HepG2 (cell line): ENCODE measurements around the gene BAMBI. TPM values are rescaled to one million over a fixed set of nuclear protein-coding genes. Genes with fewer than 3 reads are reported as not detected.
A peak's percentile ranks its signal among the peaks of the same experiment; 100 is the strongest.

Experiments
- E2F5 ChIP-seq: sonication (generic); formaldehyde crosslinking; conservative IDR thresholded peaks from 2 replicates; pipeline ENCODE4 v1.4.0; 2020; ENCODE audit warnings: missing genetic modification reagents
- ELF1 ChIP-seq: sonication (generic); formaldehyde crosslinking; IDR thresholded peaks from 2 replicates; pipeline ENCODE4 v1.4.0; 2020; ENCODE audit warnings: missing genetic modification reagents
- JUN ChIP-seq: sonication (generic); formaldehyde crosslinking; IDR thresholded peaks from 2 replicates; pipeline ENCODE4 v1.4.0; 2020; ENCODE audit warnings: mild to moderate bottlenecking, missing genetic modification reagents
- MLLT10 ChIP-seq: sonication (generic); formaldehyde crosslinking; IDR thresholded peaks from 2 replicates; pipeline ENCODE4 v1.4.0; 2020; ENCODE audit warnings: missing genetic modification reagents
- NFKBIZ ChIP-seq: IDR thresholded peaks from 2 replicates; pipeline ENCODE4 v1.6.1; 2018; ENCODE audit warnings: missing genetic modification reagents, missing compliant biosample characterization
- PCBP1 ChIP-seq: fragments of 200-400 bp; formaldehyde crosslinking; IDR thresholded peaks from 2 replicates; pipeline ENCODE4 v1.6.1; 2017; ENCODE audit warnings: mild to moderate bottlenecking, low read depth, low read length, borderline replicate concordance
- ZFP36L1 ChIP-seq: sonication (generic); formaldehyde crosslinking; IDR thresholded peaks from 2 replicates; pipeline ENCODE4 v1.8.0; 2022; ENCODE audit warnings: mild to moderate bottlenecking, missing genetic modification reagents, moderate library complexity
- ZNF17 ChIP-seq: sonication (generic); formaldehyde crosslinking; IDR thresholded peaks from 2 replicates; pipeline ENCODE4 v1.5.0; 2020; ENCODE audit warnings: mild to moderate bottlenecking, missing genetic modification reagents
- ZNF207 ChIP-seq: fragments of 450-650 bp; IDR thresholded peaks from 2 replicates; pipeline ENCODE4 v1.6.1; 2016; ENCODE audit warnings: antibody characterized with exemption, borderline replicate concordance
- ZNF253 ChIP-seq: sonication (generic); formaldehyde crosslinking; IDR thresholded peaks from 2 replicates; pipeline ENCODE4 v1.8.0; 2022; ENCODE audit warnings: mild to moderate bottlenecking, missing genetic modification reagents, borderline replicate concordance
- ZNF446 ChIP-seq: sonication (generic); formaldehyde crosslinking; IDR thresholded peaks from 2 replicates; pipeline ENCODE4 v1.5.0; 2020; ENCODE audit warnings: mild to moderate bottlenecking, missing genetic modification reagents
- ZNF572 ChIP-seq: sonication (generic); formaldehyde crosslinking; IDR thresholded peaks from 2 replicates; pipeline ENCODE4 v1.5.1; 2020; ENCODE audit warnings: mild to moderate bottlenecking, missing genetic modification reagents
- ZNF704 ChIP-seq: sonication (generic); formaldehyde crosslinking; IDR thresholded peaks from 2 replicates; pipeline ENCODE4 v1.8.1; 2023; ENCODE audit warnings: mild to moderate bottlenecking, inconsistent platforms, moderate library complexity, missing genetic modification reagents, borderline replicate concordance
- ZNF782 ChIP-seq: sonication (generic); formaldehyde crosslinking; IDR thresholded peaks from 2 replicates; pipeline ENCODE4 v1.4.0; 2020; ENCODE audit warnings: missing genetic modification reagents, mild to moderate bottlenecking, borderline replicate concordance
- polyA plus RNA-seq, 8 experiments: library from polyadenylated mRNA; depleted of rRNA in 3 of 8; stranded (reverse) in 7 of 8; unstranded in 1 of 8; fragments of >200 nt; fragmentation: Illumina TruSeq in 4 of 8; extraction: Trizol in 4 of 8; gene quantifications; 2 replicates each; pipeline versions ENCODE4 v1.2.1 to v1.2.3, GENCODE V29; 2011 to 2016; ENCODE audit warnings: low read depth in 4 of 8, missing spikeins in 1 of 8, mixed read lengths in 1 of 8; ENCODE audit not compliant: insufficient read depth in 1 of 8
- total RNA-seq, 5 experiments: library from RNA; depleted of rRNA; stranded (reverse); fragments of >200 nt; fragmentation: Illumina TruSeq; extraction: Trizol; gene quantifications; 2 replicates each; pipeline ENCODE4 v1.2.3, GENCODE V29; 2016; ENCODE audit warnings: low read depth in 1 of 5
- TF ChIP-seq, protein P1 (sequence below): sonication (generic); formaldehyde crosslinking; IDR thresholded peaks from 2 replicates; pipeline ENCODE4 v1.5.0; 2020; ENCODE audit warnings: missing genetic modification reagents
- TF ChIP-seq, protein P2 (sequence below): sonication (generic); formaldehyde crosslinking; IDR thresholded peaks from 2 replicates; pipeline ENCODE4 v1.4.0; 2020; ENCODE audit warnings: missing genetic modification reagents, borderline replicate concordance
- TF ChIP-seq, protein P3 (sequence below): sonication (generic); formaldehyde crosslinking; IDR thresholded peaks from 2 replicates; pipeline ENCODE4 v1.5.1; 2020; ENCODE audit warnings: missing genetic modification reagents, mild to moderate bottlenecking, borderline replicate concordance
- TF ChIP-seq, protein P4 (sequence below): sonication (generic); formaldehyde crosslinking; IDR thresholded peaks from 2 replicates; pipeline ENCODE4; 2020; ENCODE audit warnings: missing genetic modification reagents, mild to moderate bottlenecking, borderline replicate concordance

The BAMBI gene
- total and polyA plus RNA-seq, 2 of the 13 experiments (the other 11 are each of a cell fraction or from before 2014, with no cell fraction given): 12.0 to 23.6 TPM

DNA sequence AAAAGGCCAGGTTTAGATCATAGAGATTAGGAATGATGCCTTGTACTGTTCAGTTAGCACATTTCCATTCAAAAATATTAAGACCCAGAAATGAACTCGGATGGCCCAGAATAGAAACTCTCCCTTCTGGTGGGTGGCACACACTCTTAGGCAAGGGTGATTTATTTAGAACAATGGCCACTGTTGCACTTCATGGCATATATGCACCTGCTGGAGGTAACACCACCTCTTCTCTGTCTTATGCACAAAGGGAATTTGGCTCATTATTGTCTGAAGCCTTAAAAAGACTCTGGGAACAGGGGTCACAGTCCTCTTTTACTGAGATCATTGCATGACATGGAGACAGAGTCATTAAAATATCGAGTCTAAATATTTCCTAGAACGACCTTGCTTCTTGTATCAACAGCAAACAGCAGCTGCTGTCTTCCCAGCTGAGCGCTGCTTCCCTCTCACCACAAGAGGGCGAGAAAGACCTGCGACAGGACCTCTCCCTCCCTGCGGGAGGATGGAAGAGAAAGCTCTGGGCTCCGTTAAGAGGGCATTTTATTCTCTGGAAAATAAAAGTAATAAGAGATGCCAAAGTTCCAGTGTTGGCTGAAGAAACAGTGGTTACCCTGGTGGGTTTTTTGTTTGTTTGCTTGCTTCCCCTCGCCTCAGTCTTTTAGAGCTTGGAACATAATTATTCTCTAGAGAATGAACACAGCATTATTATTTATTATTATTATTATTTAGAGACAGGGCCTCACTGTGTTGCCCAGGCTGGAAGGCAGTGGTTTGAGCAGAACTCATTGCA lies 13.5 kb upstream of the BAMBI start (continued):
- TF ChIP-seq ZNF704 (CRISPR knock-in tag) (no peak), E2F5 (CRISPR knock-in tag) (no peak), ZNF207 (no peak), ZNF572 (CRISPR knock-in tag) (no peak), ZFP36L1 (CRISPR knock-in tag) (no peak), MLLT10 (CRISPR knock-in tag) (no peak), ELF1 (CRISPR knock-in tag) (0 out of 2 replicates have a peak, but pooled peaks have one; percentile 15), ZNF17 (CRISPR knock-in tag) (no peak), ZNF253 (CRISPR knock-in tag) (no peak), PCBP1 (no peak), NFKBIZ (CRISPR knock-in tag) (no peak), ZNF446 (CRISPR knock-in tag) (no peak), JUN (CRISPR knock-in tag) (no peak), ZNF782 (CRISPR knock-in tag) (no peak)
- TF ChIP-seq, protein P1, sequence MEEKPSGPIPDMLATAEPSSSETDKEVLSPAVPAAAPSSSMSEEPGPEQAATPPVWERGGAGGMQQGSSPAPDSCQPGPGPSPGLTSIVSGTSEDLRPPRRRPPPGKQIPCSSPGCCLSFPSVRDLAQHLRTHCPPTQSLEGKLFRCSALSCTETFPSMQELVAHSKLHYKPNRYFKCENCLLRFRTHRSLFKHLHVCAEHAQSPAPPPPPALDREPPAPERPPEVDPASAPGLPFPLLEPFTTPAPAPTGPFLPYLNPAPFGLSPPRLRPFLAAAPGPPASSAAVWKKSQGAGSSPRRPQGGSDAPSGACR (CRISPR knock-in tag): no peak
- TF ChIP-seq, protein P2, sequence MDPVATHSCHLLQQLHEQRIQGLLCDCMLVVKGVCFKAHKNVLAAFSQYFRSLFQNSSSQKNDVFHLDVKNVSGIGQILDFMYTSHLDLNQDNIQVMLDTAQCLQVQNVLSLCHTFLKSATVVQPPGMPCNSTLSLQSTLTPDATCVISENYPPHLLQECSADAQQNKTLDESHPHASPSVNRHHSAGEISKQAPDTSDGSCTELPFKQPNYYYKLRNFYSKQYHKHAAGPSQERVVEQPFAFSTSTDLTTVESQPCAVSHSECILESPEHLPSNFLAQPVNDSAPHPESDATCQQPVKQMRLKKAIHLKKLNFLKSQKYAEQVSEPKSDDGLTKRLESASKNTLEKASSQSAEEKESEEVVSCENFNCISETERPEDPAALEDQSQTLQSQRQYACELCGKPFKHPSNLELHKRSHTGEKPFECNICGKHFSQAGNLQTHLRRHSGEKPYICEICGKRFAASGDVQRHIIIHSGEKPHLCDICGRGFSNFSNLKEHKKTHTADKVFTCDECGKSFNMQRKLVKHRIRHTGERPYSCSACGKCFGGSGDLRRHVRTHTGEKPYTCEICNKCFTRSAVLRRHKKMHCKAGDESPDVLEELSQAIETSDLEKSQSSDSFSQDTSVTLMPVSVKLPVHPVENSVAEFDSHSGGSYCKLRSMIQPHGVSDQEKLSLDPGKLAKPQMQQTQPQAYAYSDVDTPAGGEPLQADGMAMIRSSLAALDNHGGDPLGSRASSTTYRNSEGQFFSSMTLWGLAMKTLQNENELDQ: no peak
- TF ChIP-seq, protein P3, sequence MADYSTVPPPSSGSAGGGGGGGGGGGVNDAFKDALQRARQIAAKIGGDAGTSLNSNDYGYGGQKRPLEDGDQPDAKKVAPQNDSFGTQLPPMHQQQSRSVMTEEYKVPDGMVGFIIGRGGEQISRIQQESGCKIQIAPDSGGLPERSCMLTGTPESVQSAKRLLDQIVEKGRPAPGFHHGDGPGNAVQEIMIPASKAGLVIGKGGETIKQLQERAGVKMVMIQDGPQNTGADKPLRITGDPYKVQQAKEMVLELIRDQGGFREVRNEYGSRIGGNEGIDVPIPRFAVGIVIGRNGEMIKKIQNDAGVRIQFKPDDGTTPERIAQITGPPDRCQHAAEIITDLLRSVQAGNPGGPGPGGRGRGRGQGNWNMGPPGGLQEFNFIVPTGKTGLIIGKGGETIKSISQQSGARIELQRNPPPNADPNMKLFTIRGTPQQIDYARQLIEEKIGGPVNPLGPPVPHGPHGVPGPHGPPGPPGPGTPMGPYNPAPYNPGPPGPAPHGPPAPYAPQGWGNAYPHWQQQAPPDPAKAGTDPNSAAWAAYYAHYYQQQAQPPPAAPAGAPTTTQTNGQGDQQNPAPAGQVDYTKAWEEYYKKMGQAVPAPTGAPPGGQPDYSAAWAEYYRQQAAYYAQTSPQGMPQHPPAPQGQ (CRISPR knock-in tag): no peak
- TF ChIP-seq, protein P4, sequence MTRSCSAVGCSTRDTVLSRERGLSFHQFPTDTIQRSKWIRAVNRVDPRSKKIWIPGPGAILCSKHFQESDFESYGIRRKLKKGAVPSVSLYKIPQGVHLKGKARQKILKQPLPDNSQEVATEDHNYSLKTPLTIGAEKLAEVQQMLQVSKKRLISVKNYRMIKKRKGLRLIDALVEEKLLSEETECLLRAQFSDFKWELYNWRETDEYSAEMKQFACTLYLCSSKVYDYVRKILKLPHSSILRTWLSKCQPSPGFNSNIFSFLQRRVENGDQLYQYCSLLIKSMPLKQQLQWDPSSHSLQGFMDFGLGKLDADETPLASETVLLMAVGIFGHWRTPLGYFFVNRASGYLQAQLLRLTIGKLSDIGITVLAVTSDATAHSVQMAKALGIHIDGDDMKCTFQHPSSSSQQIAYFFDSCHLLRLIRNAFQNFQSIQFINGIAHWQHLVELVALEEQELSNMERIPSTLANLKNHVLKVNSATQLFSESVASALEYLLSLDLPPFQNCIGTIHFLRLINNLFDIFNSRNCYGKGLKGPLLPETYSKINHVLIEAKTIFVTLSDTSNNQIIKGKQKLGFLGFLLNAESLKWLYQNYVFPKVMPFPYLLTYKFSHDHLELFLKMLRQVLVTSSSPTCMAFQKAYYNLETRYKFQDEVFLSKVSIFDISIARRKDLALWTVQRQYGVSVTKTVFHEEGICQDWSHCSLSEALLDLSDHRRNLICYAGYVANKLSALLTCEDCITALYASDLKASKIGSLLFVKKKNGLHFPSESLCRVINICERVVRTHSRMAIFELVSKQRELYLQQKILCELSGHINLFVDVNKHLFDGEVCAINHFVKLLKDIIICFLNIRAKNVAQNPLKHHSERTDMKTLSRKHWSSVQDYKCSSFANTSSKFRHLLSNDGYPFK (CRISPR knock-in tag): no peak
